Limb (tissue), 2 donors: ENCODE measurements around the gene GDF7.
"Not testable (repeated sequence)": the region's sequence is repeated elsewhere in the genome, so short reads cannot be mapped to it uniquely, and the experiment has no call there.

Source experiments
- DNase-seq, 2 donors: peaks; one replicate each; pipeline ENCODE4 v3.0.0-alpha.2; 2016; ENCODE audit errors: extremely low spot score in 2 of 2

Gene GDF7

DNA sequence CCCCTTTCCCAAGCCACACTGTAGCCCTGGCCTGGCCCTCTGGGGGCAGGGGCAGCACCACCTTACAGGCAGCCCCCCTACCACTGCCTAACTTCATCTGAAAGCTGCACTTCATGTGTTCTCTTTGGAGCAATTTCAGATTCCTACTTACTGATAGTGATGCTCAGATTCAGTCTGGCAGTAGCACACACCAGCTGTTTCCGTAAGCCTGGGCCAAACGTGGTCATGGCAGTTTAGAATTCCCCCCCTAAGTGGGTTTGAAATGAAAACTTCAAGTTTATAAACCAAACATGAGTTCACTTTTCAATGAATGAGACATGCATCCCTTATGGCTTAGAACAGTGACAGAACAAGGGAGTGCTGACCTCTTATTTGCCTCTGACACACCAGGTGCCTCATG lies 29.4 kb downstream of the GDF7 start:
- no peak for DNase-seq

DNA sequence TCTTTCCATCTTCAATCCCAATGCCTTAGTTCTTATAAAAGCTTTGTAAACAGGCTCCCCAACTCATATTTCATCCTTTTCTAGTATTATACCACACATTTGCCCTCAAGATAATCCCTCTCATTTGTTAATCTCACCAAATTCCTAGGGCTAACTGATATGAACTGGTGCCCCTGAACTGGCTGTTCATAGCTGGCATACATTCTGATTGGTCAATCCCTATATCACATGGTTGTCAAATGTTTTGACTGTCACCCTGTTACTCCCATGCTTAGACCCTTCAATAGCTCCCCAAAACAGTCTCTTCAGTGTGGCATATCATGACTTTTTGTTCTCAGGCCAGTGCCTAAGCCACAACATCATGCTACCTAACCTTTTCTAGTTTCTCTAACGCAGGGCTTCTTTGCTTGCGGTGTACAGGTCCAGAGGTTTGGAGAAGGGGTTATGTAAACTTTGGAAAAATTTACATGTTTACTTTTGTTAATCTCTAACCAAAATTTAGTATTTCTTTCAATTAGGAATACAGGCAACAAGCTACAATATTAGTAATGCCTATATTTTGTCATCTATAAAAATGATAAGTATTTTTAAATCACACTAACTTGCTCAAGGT lies 30.5 kb downstream of the GDF7 start:
- DNase-seq = no peak

DNA sequence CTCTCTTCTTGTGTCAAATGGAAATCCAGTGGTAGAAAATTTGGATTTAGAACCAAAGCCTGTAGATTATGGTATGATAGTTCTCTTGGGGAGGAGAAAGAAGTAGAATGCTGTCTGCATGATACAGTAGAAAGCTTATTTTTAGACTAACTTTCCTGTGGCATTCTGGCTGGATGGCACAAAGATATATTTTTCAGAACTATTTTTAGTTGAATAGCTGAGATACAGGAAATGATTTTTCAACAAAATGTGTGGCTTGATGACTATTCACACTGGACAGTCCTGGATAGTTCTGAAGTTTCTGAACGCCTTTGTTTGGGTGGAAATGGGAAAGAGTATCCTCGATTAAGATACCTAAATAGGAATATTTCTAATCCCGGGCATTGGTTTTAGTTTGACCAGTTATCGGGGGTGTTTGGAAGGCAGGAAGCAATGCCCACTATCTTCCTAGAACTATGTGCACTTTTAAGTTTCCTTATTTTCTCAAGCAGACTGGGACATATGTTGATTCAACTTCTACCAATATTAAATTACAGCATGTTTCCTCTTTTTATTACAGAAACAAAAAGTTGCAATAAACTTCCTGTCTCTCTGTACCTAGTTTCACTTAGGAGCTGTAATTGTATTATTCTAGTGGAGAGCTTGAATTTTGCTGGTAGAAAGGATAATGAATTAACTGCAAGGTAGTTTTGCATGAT lies 32.1 kb downstream of the GDF7 start:
- no peak for DNase-seq

DNA sequence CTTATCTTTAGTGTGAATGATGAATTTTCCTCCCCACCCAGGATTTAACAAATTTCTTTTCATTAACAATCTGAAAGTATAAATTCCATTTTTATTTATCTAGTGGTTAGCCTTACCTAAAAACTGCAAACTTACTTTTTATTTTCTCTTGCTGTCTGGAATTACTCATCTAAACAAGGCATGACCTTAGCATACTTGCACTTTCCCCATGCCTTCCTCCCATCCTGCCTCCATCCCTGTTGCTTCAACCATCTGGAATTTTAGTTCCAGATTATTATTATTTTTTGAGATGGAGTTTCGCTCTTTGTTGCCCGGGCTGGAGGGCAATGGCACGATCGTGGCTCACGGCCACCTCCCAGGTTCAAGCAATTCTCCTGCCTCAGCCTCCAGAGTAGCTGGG lies 35.6 kb downstream of the GDF7 start:
- DNase-seq = no peak

DNA sequence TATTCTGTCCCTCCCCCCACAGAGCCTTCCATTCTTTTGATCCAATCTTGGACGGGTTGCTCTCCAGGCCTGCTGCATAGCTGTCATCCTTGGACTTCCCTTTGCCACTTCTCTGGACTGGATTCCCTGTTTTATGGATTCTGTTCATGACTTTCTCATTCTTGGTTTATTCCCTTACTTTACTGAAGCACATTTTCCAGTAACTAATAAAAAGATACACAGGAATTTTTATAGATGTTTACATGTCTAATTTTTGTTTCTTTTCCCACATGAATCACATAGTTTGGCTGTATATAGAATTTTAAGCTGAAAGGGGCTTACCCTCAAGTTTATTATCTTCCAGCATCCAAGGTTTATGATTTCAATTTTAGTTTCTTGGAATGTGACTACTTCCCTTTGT lies 37.9 kb downstream of the GDF7 start:
- DNase-seq = no peak

DNA sequence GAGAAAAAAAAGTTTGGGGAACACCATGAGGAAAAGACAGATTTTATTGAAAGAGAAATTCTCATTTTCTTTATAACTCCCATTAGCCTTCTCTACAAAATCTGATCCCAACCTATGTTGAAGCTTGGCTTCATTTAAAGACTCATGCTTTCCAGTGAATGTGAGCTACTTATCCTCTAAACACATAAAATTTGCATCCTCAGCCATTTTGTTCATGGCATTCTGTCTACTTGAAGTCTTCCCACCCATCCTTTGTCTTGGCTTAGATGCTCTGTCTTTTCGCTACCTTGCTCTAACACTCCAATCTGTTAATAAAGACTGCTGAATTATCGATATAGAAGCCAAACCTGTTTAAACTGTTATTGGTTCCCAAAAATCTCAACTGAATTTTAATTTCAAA lies 39.3 kb downstream of the GDF7 start:
- DNase-seq = no peak

DNA sequence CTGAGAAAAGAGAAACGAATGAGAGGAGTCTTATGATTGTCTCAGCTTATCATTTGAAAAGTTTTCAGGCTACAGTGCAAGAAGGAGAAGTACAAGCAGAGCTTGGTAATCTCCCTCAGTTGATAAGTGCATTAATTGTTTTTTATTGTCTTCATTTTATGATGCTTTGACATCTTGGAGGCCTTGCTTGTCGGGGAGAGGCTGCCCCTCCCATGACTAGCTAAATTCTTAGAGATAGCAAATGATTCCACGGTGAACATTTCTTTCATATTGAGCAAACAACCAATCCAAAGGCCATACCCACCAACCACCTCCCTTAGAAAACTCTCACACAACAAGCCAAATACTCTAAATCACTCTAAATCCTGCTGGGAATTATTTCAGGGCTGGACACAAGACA lies 39.8 kb downstream of the GDF7 start:
- no peak for DNase-seq

DNA sequence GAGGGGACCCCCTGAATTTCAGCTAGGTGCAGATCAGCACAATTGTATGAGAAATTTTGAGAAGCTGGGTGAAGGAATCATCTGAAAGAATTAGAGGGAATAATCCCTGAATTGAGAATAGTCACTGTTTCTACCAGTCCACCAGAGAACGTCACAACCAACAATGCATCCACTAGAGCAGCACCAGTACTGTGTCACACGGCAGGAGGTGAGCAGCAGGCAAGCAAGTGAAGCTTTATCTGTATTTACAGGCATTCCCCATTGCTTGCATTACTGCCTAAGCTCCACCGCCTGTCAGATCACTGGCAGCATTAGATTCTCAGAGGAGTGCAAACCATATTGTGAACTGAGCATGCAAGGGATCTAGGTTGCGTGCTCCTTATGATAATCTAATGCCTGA lies 40.7 kb downstream of the GDF7 start:
- no peak for DNase-seq

DNA sequence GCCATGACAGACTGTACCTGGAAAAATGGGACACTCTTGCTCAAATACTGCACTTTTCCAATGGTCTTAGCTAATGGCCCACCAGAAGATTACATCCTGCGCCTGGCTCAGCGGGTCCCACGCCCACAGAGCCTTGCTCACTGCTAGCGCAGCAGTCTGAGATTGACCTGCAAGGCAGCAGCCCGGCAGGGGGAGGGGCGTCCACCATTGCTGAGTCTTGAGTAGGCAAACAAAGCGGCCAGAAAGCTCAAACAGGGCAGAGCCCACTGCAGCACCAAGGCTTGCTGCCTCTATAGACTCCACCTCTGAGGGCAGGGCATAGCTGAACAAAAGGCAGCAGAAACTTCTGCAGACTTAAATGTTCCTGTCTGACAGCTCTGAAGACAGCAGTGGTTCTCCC lies 44.7 kb downstream of the GDF7 start:
- DNase-seq = not testable (repeated sequence)

DNA sequence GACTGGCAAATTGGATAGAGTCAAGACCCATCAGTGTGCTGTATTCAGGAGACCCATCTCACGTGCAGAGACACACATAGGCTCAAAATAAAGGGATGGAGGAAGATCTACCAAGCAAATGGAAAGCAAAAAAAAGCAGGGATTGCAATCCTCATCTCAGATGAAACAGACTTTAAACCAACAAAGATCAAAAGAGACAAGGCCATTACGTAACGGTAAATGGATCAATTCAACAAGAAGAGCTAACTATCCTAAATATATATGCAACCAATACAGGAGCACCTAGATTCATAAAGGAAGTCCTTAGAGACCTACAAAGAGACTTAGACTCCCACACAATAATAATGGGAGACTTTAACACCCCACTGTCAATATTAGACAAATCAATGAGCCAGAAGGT lies 46.6 kb downstream of the GDF7 start:
- not testable (repeated sequence) for DNase-seq

DNA sequence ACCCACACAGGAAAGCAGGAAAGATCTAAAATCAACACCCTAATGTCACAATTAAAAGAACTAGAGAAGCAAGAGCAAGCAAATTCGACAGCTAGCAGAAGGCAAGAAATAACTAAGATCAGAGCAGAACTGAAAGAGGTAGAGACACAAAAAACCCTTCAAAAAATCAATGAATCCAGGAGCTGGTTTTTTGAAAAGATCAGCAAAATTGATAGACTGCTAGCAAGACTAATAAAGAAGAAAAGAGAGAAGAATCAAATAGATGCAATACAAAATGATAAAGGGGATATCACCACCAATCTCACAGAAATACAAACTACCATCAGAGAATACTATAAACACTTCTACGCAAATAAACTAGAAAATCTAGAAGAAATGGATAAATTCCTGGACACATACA lies 47.5 kb downstream of the GDF7 start:
- DNase-seq = not testable (repeated sequence)

DNA sequence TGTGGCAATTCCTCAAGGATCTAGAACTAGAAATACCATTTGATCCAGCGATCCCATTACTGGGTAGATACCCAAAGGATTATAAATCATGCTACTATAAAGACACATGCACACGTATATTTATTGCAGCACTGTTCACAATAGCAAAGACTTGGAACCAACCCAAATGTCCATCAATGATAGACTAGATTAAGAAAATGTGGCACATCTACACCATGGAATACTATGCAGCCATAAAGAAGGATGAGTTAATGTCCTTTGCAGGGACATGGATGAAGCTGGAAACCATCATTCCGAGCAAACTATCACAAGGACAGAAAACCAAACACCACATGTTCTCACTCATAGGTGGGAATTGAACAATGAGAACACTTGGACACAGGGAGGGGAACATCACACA lies 49.2 kb downstream of the GDF7 start:
- not testable (repeated sequence) for DNase-seq

DNA sequence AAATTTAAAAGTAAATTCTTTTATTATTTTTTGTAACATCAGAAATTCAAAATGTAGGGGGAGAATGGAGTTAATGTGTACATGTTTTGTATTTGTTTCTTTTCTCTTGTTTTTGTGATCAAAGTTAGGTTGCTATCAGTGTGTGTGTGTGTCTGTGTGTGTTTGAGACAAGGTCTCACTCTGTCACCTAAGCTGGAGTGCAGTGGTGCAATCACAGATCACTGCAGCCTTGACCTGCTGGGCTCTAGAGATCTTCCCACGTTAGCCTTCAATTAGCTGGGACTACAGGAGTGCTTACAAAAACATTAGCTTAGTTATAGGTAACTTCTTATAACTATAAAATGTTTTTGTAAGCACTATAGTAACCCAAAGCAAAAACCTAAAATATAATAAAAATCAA lies 50.7 kb downstream of the GDF7 start:
- DNase-seq = no peak

DNA sequence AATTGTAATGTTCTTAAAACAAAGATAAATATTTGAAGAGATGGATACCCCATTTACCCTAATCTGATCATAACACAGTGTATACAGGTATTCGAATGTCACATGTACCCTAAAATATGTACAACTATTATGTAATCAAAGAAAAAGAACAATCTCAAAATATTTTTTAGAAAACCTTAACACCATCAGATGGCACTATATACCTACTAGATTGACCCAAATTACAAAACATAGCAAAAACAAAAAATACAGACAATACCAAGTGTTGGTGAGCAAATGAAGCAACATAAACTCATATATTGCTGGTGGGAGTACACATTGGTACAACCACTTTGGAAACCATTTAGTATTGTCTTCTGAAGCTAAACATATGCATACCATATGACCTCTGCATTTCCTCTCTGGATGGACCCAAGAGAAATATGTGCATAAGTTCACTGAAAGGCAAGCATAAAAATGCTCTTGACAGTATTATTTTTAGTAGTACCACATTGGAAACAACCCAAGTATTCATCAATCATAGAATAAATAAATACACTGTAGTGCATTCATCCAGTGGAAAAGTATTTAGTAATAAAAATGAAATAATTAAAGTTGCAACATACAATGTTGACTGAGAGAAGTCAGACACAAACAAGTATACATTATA lies 55.8 kb downstream of the GDF7 start:
- no peak for DNase-seq

DNA sequence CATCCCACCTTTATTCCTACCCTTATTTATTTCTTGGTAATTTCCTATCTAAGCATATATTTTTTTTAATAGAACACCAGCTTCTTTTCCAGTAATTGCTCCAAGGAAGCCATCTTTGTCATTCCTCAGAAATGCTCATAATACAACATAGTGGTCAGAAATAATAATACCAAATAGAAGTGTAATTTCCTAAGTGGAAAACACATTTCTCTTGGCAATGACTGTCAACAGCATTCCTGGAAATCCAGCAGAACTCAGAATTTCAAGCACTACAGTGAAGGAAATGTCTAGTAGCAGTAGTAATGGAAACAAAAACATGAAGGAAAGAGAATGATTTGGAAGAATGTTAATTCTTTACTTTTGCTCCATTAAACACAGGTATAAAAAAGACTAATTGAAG lies 56.6 kb downstream of the GDF7 start:
- no peak for DNase-seq

DNA sequence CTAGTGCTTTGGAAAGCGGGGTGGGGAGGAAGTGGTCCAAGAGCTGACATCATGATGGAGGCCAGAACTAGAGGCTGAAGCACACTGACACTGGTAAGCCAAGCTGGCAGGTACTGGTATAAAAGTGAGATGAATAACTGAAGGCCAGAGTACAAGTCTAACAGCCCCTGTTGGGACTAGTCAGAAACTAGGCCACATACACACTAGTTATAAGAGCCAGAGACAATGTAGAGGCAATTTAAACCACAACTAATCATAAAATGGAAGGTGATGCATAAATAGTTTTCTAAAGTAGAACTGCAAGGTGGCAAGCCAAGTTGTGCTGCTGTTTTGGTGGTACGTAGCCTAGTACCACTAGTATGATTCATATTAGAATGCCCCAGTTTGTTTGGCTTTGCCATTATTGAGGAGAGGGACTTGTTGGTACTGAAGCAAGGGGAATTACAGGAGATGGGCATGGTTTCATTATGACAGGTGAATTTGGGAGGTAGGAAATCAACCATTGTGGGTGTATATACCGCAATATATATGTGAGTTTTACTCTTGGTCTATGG lies 57.6 kb downstream of the GDF7 start:
- DNase-seq = no peak

DNA sequence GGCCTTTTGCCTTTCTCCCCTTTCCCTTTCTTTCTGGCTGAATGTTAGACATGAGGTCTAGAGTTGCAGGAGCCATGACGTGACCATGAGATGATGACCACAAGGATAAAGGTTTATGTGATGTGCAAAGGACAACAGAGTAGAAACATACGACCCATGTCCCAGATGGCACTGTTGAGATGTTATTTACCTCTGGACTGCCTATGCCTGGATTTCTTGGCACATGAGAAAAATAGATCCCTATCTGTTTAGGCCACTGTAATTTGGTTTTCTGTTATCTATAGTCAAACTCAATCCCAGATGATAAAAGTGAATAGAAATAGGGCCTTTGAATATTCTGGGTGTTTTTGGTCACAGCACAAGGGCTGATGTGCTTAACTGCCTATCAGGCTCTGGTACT lies 58.8 kb downstream of the GDF7 start:
- no peak for DNase-seq

DNA sequence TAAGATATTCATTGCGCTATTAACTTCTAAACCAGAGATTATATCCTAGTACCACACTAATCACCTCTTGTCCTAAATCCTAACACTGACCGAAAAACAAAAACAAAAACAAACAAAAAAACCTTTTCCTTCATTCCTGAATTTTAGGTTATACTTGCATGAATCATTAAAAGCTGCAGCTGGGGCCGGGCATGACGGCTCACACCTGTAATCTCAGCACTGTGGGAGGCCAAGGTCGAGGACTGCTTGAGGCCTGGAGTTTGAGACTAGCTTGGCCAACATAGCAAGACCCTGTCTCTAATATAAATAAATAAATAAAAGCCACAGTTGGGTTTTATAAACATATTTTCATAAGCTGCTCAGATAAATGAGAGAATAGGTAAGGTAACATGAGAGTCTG lies 60.0 kb downstream of the GDF7 start:
- DNase-seq = no peak

DNA sequence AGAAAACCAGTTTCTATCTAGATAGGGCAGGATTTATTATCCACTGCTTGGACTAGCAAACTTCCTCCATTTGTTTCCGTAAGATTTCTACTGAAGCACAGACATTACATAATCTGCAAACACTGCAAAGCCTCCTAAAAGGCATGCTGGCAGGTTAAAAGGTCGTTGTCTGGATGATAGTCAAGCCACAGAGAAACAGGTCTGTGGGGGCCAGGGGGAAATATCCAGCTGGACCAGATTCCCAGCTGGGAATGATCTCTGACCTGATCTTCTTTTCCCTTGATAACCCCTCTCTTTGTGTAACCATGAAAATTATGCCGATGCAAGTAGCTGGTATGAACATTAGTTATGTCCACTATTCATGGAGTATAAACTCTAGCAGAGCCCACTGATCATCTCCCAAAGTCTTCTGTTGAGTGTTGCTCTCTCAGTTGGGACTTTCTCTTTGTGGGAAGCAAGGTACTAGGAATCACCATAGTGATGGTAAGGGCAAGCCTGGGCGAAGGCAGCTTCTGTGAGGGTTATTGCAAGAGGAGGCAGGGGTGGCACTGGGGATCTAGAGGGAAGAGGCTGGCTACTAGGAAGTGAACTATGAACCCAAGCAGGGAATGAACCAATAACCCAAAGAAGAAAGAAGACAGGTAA lies 61.3 kb downstream of the GDF7 start:
- no peak for DNase-seq
